ENCODE results near the gene TBCA. TPM values are rescaled to one million over a fixed set of nuclear protein-coding genes. Genes with fewer than 3 reads are reported as not detected.

Gene TBCA
- total and polyA plus RNA-seq, 8 donors: 40.6 to 138 (median 57.9) TPM

DNA sequence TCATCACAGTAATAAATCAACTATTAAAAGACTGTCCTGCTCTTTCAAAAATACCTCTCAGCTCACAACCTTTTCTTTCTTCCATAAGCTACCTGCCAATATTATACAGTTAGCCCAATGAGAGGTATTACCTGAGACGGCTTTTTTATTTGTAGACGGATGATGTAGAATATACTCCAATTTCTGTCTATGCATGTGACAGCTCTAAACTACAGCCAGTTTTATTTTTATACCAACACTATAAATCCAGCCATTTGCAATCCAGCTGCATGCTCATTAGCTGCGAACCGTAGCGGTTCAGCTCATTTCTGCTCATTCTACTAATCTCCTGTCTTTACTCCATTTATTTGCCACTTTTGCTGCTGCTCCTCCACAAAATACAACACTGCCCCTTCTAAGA is 51.2 kb downstream of the TBCA start:
- WGBS, 2 donors: 75 to 82% methylated on average over 5 of the region's 5 CpGs
- Histone ChIP-seq H3K4me3 (no peak overlapping the region), H3K4me1 (no peaks in the 10 kb centered on the region), H3K9me3 (no peaks in the 10 kb centered on the region), H3K27me3 (no peaks in the 10 kb centered on the region), H3K36me3 (no peaks in the 10 kb centered on the region), H3K27ac (no peak overlapping the region)
- no peak for FAIRE-seq
- DNase-seq: no peak
- TF ChIP-seq, protein P1, sequence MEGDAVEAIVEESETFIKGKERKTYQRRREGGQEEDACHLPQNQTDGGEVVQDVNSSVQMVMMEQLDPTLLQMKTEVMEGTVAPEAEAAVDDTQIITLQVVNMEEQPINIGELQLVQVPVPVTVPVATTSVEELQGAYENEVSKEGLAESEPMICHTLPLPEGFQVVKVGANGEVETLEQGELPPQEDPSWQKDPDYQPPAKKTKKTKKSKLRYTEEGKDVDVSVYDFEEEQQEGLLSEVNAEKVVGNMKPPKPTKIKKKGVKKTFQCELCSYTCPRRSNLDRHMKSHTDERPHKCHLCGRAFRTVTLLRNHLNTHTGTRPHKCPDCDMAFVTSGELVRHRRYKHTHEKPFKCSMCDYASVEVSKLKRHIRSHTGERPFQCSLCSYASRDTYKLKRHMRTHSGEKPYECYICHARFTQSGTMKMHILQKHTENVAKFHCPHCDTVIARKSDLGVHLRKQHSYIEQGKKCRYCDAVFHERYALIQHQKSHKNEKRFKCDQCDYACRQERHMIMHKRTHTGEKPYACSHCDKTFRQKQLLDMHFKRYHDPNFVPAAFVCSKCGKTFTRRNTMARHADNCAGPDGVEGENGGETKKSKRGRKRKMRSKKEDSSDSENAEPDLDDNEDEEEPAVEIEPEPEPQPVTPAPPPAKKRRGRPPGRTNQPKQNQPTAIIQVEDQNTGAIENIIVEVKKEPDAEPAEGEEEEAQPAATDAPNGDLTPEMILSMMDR (IDR thresholded peaks at IDR 0.05): no peak
- intact Hi-C loops (cut with DNase I): no loop called here
- ATAC-seq: no peak

DNA sequence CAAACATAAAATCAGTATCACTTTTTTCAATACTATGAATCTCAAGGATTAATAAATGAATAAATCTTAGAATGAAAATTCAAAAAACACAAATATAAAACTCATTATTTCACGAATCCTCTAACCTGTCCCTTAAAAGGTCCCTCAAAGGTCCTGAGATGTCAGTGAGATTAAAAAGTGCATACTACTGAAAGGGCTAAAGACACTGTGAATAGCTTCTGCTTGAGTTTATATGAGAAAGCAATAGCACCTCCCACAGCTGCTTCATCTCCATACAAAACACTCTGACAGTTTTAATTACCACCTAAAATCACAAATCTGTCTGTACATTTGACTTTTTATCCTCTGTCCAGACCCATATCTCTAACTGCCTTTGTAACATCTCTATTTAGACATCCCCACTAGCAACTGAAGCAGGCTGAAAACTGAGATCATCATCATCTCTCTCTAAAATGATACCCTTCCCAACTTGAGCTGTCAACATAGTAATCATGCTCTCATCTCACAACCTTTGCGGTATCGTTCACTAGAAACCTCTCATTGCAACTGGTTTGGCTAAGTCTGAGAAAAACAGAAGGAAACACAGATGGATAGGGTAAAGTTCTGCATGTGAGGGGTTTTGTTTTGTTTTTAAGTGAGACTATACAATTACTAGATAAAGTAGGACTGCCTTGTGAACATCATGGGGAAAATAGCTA is 56.3 kb downstream of the TBCA start:
- DNase-seq: no peak
- H3K27ac ChIP-seq: no peak overlapping the region
- H3K9me3 ChIP-seq: no peaks in the 10 kb centered on the region
- no peak for ATAC-seq
- no peaks in the 10 kb centered on the region for H3K27me3 ChIP-seq
- 91 to 94% methylated on average over 3 of the region's 3 CpGs for WGBS, 2 donors
- no peaks in the 10 kb centered on the region for H3K36me3 ChIP-seq
- no peak overlapping the region for H3K4me3 ChIP-seq
- no peak for FAIRE-seq
- H3K4me1 ChIP-seq: no peaks in the 10 kb centered on the region
- intact Hi-C loops (cut with DNase I): no loop called here
- TF ChIP-seq, protein P1 (IDR thresholded peaks at IDR 0.05): no peak

DNA sequence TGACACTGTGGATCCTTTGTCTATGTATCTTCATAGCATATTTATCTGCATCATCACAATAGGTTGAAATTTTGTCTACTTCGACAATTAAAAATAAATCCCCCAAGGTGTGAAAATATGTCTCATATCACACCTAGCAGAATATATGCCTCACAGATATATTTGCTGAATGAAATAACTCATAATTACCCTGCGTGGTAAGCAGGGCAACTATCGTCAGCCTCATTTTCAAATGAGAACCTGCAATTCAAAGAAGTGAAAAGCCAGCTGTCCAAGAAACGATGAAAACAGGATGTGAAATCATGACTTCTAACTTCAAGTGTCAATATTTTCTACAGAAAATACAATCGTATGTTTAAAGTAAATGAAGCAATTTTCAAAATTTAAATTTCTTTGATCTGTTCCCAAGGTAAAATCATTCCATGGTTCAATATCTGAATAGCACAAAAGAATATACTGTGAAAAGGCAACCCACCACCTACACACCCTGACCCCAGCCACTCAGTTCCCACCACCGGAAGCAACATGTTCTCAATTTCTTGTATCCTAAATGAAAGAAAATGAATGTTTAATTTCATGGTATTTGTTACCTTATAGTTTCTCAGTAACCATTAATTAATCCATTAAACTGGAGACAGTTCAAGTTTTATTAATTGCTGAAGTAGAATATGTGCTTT is 57.1 kb downstream of the TBCA start:
- no peak overlapping the region for H3K27ac ChIP-seq
- H3K4me3 ChIP-seq: no peak overlapping the region
- H3K9me3 ChIP-seq: no peaks in the 10 kb centered on the region
- intact Hi-C loops (cut with DNase I): no loop called here
- H3K36me3 ChIP-seq: no peaks in the 10 kb centered on the region
- FAIRE-seq (no peak), ATAC-seq (no peak), DNase-seq (no peak)
- H3K4me1 ChIP-seq: no peaks in the 10 kb centered on the region
- no peaks in the 10 kb centered on the region for H3K27me3 ChIP-seq
- TF ChIP-seq, protein P1 (IDR thresholded peaks at IDR 0.05): no peak
- WGBS, 2 donors: 89 to 93% methylated on average over 6 of the region's 6 CpGs

DNA sequence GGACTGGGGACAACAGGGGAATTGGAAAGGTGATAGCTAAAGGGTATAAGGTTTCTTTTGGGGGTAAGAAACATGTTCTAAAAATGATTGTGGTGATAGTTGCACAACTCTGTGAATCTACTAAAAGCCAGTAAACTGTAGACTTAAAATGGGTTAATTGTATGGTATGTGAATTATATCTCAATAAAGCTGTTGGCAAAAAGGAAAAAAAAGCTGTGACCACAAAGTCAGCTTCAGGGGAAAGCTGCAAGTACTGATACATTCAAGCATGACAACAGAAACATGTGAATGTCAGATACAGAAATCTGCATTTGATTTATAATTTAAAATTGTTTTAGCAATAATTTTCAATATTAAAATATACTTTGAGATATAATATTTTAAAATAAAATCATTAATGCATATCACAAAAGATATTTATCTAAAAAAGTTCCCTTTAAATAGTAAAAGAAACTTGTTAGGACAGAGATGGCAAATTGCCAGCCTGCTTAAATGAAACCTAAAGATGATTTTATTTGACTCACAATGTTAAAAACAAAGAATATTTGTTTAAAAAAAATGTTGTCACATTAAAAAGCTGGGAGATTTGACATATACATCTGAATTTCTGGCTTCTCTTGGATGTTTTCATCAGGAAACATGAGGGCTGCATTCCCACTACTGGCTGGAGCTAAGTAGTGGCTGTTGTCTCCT is 66.0 kb downstream of the TBCA start:
- FAIRE-seq (no peak), DNase-seq (no peak), ATAC-seq (no peak)
- Histone ChIP-seq H3K4me3 (no peak overlapping the region), H3K36me3 (peaks cover 0 to 17% (median 16%) of the 10 kb centered on the region in 3 donors), H3K27me3 (no peaks in the 10 kb centered on the region), H3K4me1 (no peaks in the 10 kb centered on the region), H3K27ac (no peak overlapping the region), H3K9me3 (no peaks in the 10 kb centered on the region)
- intact Hi-C loops (cut with DNase I): no loop called here
- TF ChIP-seq, protein P1 (IDR thresholded peaks at IDR 0.05): no peak
